Ecto neural progenitor cell (in vitro differentiated cells): ENCODE results near the gene WDR26.
"Not testable (repeated sequence)": the region's sequence is repeated elsewhere in the genome, so short reads cannot be mapped to it uniquely, and the experiment has no call there.

ENCODE experiments used
- DNase-seq: peaks from one replicate; pipeline ENCODE4 v3.0.0-alpha.2; 2018; ENCODE audit warnings: low spot score

The WDR26 gene

GRCh38 chr1:224433701-224434672, 610 bp downstream of the WDR26 start:
- DNase-seq: peak; percentile 71

DNA sequence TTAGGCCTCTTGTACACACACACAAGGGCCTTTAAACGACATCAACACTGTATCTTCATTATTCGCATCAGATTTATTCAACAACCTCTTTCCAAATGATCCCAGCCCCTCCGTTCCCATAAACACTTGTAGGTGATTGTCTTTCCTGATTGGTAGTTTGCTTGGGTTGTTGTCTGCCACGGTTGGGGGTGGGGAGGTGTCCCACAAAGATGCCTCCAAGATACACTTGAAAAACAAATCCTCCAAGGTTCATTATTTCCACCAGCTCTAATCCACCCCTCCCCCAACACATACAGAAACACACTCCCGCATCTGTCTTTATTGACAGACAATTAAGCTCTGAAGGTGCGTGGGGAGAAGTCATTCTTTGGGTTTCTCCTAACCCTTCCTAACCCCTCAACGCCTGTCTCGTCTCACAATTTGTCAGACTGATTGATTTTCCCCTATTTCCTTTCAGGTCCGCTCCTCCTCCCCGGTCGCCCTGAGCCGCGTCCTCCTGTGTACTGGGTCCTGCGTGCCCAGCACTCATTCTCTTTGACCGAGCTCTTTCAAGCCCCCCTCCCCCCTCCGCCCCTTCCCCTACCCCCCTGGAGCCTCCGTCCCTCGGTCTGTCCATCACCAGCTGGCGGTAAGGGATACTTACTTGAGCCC, 1.4 kb downstream of the WDR26 start:
- DNase-seq: no peak

DNA sequence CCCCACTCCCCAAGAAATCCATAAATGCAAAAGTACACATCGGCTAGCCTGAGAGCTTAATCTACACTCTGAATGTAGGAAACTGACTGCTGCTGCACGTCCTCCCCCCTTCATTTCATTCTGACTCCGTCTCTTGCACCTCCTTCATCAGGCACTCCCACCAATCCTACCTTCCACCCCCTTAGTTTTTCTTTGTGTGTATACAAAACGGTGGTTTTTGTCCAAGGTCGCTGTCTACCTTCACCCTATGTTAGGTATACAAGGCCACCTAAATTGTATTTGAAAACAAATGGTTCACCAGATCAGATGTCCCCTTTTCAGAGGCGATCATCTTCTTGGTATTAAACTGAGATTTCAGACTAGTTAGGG, 1.9 kb downstream of the WDR26 start:
- no peak for DNase-seq

GRCh38 chr1:224432146-224432545, 2.5 kb downstream of the WDR26 start:
- no peak for DNase-seq

DNA sequence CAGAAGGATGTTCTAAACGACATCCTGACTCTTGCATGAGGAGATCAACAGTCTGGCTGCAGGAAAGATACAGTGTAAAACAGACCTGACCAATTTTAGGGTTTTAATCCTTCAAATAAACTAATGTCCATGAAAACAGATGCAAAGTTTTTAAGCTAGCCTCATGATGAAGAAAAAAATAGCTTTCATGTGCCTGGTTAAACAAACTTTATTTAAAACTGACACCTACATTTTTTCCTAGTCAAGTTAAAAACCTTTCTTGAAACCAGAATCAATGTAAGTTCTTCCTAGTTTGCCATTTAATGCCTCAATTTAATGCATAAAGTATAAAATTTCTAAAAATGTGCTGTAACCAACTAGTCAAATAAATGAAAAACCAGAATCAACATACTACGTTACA, 2.9 kb downstream of the WDR26 start:
- no peak for DNase-seq

- DNase-seq: no peak
These were observed 4.0 kb downstream of the WDR26 start for GRCh38 chr1:224430511-224431113.

GRCh38 chr1:224429616-224430326, 4.8 kb downstream of the WDR26 start:
- DNase-seq: no peak

- DNase-seq: not testable (repeated sequence)
These were observed 5.9 kb downstream of the WDR26 start for GRCh38 chr1:224428713-224429112.

DNA sequence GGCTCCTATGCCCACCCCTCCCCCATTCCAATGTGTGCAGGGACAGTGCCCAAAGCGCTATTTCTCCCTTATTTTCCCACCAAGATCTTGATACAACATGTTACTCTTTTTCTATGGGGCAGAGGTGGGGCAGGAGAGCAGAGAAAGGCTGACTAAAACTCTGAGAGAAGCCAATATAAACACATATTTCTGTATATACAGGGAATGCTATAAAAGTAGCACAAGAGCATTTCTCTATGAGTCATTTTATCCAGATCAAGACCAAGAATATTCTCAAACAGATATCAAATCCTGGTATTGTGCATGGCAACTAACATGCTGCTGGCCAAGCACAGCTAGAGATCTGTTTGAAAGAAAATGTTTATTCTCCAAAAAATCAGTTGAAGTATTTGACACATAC, 7.3 kb downstream of the WDR26 start:
- DNase-seq: no peak

GRCh38 chr1:224426869-224427268, 7.7 kb downstream of the WDR26 start:
- not testable (repeated sequence) for DNase-seq

DNA sequence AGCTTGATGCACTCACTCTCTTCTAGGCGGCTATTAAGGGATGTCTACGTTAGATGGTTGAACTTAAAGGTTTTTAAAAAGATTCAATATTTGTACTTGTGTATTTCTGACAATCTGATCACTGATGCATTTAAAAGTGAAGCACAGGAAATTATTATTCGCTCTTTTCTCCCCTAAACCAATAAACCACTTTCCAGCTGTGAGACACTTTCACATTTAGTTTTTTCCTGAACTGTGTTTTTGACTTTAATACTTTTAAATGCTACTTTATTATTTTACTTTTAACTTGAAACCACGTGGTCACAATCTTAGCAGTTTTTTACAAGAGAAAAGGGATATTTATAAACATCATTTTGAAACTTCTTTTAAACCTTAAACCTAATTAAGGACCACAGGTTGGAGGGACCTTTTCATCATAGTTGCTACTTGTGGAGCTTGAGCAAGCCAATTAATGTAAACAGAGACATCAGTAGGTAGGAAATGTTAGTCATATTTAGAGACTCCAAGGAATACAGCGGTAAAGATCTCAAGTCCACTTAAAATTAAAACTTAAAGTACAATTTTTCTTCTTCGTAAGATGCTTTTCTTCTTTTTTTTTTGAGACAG, 9.2 kb downstream of the WDR26 start:
- DNase-seq: no peak

DNA sequence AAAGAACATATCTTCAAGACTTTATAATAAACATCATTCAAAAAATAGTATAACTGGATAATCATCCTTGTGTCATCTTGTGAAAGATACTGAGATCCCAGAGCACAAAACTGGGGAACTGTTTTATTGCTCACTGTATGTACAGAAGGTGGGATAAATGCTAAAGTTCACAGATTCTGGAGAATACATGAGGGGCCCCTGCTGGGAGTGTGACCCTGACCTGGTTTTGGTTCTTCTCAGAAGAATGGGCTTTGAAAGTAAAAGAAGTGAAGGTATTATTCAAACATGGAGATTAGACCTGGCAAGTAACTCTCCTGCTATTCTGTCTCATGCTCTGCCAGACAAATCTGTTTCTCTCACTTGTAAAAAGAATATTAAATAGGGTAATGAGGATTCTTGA, 14.5 kb downstream of the WDR26 start:
- DNase-seq: no peak

DNA sequence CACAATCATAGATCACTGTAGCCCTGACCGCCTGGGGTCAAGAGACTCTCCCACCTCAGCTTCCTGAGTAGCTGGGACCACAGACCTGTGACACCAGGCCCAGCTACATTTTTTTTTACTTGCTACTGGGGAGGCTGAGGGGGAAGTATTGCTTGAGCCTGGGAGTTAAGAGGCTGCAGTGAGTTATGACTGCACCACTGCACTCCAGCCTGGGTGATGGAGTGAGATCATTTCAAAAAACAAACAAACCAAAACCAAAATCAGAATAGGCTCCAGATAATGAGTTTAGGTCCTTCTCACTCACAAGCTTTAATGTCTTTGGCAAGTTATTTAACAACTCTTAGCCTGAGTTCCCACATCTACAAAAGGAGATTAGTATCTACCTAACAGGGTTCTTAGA, 22.8 kb downstream of the WDR26 start:
- no peak for DNase-seq

GRCh38 chr1:224408294-224408590, 26.4 kb downstream of the WDR26 start:
- no peak for DNase-seq

DNA sequence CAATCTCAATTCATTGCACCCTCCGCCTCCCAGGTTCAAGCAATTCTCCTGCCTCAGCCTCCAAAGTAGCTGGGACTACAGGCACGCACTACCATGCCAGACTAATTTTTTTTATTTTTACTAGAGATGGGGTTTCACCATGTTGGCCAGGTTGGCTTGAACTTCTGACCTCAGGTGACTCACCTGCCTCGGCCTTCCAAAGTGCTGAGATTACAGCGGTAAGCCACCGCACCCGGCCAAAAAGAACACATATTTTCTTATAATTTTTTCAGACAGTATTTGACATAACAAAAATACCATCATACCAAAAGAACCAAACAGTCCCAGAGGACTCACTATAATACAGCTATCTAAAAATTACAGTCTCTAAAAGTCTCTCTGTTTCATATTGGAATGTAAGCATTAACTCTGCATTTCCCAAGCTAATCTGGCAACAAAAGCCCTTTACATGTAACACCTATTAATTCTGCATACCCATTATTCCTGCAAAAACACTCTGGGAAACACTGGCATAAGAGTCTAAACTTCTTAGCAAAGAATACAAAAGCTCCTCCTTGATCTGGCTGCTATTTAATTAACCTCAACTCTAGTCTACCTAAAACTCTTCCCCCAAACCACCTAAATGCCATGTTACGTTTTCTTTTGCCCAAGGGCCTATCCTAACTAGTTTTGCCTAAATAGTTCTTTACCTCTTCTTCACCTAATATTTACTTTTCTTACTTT, 26.9 kb downstream of the WDR26 start:
- no peak for DNase-seq

DNA sequence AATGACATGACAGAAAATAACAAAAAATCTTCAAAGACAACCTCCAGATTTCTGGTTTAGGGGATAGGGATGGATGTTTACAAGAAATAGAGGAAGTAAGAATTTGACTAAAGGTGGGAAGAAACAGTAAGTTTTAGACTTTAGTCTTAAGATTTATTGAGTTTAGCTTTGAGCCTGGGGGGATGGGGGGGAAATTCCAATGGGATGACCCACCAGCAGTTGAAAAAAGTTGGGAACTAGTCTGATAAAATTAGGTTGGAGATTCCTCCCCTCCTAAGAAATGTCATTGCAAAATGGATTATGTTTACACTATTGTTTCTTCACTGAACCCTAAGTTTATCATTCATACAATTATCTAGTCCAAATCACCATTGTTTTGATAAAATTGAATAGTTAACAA, 28.4 kb downstream of the WDR26 start:
- no peak for DNase-seq

DNA sequence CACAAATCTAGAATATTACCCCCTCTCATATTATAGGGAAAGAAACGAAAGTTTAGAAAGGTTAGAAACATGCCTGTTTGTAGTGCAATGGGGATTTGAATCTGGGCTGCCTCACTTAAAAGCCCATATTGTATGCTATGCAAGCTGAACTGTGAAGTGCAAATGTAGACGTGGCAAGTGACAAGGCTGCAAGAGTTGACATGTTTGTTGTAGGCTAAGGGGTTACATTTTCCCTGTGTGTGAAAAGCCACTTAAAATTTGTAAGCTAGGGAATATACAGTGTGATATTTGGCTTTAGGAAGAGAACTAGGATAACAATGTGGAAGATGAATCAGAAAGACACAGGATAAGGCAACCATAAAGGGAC, 29.0 kb downstream of the WDR26 start:
- DNase-seq: no peak

DNA sequence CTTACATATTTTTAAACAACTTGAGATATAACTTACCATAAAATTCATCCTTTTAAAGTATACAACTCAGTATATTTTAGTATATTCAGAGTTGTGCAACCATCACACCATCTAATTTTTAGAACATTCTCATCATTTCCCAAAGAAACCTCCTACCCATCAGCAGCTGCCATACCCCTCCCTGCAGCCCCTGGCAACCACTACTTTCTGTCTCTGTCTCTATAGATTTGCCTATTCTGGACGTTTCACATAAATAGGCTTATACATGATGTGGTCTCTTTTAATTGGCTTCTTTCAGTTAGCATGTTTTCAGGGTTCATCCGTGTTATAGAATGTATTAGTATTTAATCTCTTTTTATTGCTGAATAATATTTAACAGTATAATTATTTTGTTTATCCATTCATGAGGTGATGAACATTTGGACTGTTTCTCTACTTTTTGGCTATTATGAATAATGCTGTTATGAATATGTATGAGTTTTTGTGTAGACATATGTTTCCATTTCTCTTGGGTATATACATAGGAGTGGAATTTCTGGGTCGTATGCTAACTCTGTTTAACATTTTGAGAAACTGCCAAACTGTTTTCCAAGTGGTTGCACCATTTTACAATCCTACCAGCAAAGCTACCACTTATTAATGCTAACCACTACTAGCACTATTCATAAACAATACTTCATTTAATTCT, 29.5 kb downstream of the WDR26 start:
- no peak for DNase-seq

- DNase-seq: no peak
These were observed 32.0 kb downstream of the WDR26 start for GRCh38 chr1:224402472-224403036.

DNA sequence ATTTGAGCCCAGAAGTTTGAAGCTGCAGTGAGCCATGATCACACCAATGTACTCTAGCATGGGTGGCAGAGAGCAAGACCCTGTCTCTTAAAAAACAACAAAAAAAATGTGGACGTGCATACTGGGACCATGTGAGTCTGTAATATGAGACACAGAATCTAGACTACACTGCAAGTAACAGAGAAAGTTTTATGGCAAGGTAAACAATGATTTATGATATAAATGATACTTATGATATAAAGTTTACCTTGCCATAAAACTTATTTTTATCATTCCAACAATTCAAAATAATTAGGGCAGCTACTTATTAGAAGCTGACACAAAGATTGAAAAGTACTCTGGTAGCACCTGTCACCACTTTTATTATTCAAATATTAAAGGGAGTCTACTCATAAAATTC, 34.7 kb downstream of the WDR26 start:
- DNase-seq: no peak

GRCh38 chr1:224393294-224393693, 41.3 kb downstream of the WDR26 start:
- DNase-seq: no peak
